HL-60 (cell line): Measurements from ENCODE around the gene ZFPL1.

Experiments
- DNase-seq, 2 experiments: peaks; one replicate each; pipeline ENCODE4 v3.0.0-alpha.2; 2010 to 2020; ENCODE audit warnings: low read depth in 1 of 2, low spot score in 1 of 2
- H3K27ac ChIP-seq: fragments of 250-450 bp; sonication (Bioruptor Pico); replicated peaks from 2 replicates; pipeline ENCODE4 v1.5.1; 2020; ENCODE audit warnings: mild to moderate bottlenecking, moderate library complexity
- H3K27me3 ChIP-seq: fragments of 250-450 bp; sonication (Bioruptor Pico); 2 replicates; pipeline ENCODE4 v1.5.1; 2021; ENCODE audit warnings: mild to moderate bottlenecking, moderate library complexity; ENCODE audit not compliant: insufficient read depth, poor library complexity, severe bottlenecking
- H3K4me3 ChIP-seq: replicated peaks from 2 replicates; pipeline ENCODE4 v1.5.1; 2011; ENCODE audit warnings: mild to moderate bottlenecking, control low read depth, low read length; ENCODE audit not compliant: insufficient read depth
- GABPA ChIP-seq: IDR thresholded peaks from 2 replicates; pipeline ENCODE4 v1.6.1; 2012; ENCODE audit warnings: low read depth
- POLR2AphosphoS5 ChIP-seq: IDR thresholded peaks from 2 replicates; pipeline ENCODE4 v1.6.1; 2012; ENCODE audit warnings: low read depth
- REST ChIP-seq: IDR thresholded peaks from 2 replicates; pipeline ENCODE4 v1.6.1; 2012; ENCODE audit warnings: low read depth; ENCODE audit not compliant: insufficient replicate concordance
- SPI1 ChIP-seq: IDR thresholded peaks from 2 replicates; pipeline ENCODE4 v1.6.1; 2012; ENCODE audit warnings: low read depth, mild to moderate bottlenecking, borderline replicate concordance
- TF ChIP-seq, protein P1 (sequence below): IDR thresholded peaks from one replicate; pipeline ENCODE4 v1.5.1; 2011; ENCODE audit warnings: low read length, control low read depth, inconsistent platforms; ENCODE audit not compliant: insufficient read depth

The ZFPL1 gene

DNA sequence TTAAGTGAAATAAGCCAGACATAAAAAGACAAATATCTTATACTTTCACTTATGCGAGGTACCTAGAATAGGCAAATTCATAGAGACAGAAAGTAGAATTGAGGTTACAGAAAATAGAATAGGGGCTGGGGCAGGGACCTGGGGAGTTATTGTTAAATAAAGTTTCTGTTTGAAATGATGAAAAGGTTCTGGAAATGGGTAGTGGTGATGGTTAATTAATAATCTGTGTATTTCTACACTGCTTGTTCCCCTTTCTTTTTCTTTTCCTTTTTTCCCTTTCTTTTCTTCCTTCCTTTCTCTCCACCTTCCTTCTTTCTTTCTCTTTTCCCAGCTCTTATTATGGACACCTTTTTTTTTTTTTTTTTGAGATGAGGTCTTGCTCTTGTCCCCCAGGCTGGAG, 28.5 kb upstream of the ZFPL1 start:
- H3K4me3 ChIP-seq = no peak overlapping the region
- no peak overlapping the region for H3K27ac ChIP-seq
- H3K27me3 ChIP-seq = no peaks in the 10 kb centered on the region
- no peak for DNase-seq
- TF ChIP-seq, protein P1, sequence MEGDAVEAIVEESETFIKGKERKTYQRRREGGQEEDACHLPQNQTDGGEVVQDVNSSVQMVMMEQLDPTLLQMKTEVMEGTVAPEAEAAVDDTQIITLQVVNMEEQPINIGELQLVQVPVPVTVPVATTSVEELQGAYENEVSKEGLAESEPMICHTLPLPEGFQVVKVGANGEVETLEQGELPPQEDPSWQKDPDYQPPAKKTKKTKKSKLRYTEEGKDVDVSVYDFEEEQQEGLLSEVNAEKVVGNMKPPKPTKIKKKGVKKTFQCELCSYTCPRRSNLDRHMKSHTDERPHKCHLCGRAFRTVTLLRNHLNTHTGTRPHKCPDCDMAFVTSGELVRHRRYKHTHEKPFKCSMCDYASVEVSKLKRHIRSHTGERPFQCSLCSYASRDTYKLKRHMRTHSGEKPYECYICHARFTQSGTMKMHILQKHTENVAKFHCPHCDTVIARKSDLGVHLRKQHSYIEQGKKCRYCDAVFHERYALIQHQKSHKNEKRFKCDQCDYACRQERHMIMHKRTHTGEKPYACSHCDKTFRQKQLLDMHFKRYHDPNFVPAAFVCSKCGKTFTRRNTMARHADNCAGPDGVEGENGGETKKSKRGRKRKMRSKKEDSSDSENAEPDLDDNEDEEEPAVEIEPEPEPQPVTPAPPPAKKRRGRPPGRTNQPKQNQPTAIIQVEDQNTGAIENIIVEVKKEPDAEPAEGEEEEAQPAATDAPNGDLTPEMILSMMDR = no peak
- TF ChIP-seq REST (no peak), SPI1 (no peak), GABPA (no peak), POLR2AphosphoS5 (no peak)

GRCh38 chr11:65056999-65057398, 27.0 kb upstream of the ZFPL1 start:
- no peak for DNase-seq
- Histone ChIP-seq H3K4me3 (no peak overlapping the region), H3K27ac (no peak overlapping the region), H3K27me3 (no peaks in the 10 kb centered on the region)
- TF ChIP-seq SPI1 = no peak
- no peak for TF ChIP-seq POLR2AphosphoS5
- TF ChIP-seq GABPA = no peak
- TF ChIP-seq, protein P1 = no peak
- no peak for TF ChIP-seq REST

- Histone ChIP-seq H3K27ac (no peak overlapping the region), H3K4me3 (no peak overlapping the region), H3K27me3 (no peaks in the 10 kb centered on the region)
- TF ChIP-seq GABPA (no peak), REST (no peak), SPI1 (no peak), POLR2AphosphoS5 (no peak)
- TF ChIP-seq, protein P1 = no peak
- no peak for DNase-seq
Measured at GRCh38 chr11:65057526-65057925, 26.5 kb upstream of the ZFPL1 start.
